ENCODE measurements around the gene UPK3BL1.
"Not testable (repeated sequence)": the region's sequence is repeated elsewhere in the genome, so short reads cannot be mapped to it uniquely, and the experiment has no call there.

GRCh38 chr7:102666850-102667249 lies 24.3 kb upstream of the UPK3BL1 start:
- TF ChIP-seq, protein P1, sequence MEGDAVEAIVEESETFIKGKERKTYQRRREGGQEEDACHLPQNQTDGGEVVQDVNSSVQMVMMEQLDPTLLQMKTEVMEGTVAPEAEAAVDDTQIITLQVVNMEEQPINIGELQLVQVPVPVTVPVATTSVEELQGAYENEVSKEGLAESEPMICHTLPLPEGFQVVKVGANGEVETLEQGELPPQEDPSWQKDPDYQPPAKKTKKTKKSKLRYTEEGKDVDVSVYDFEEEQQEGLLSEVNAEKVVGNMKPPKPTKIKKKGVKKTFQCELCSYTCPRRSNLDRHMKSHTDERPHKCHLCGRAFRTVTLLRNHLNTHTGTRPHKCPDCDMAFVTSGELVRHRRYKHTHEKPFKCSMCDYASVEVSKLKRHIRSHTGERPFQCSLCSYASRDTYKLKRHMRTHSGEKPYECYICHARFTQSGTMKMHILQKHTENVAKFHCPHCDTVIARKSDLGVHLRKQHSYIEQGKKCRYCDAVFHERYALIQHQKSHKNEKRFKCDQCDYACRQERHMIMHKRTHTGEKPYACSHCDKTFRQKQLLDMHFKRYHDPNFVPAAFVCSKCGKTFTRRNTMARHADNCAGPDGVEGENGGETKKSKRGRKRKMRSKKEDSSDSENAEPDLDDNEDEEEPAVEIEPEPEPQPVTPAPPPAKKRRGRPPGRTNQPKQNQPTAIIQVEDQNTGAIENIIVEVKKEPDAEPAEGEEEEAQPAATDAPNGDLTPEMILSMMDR (IDR thresholded peaks at IDR 0.05; ENCODE audit: insufficient read depth, low read length, poor library complexity, severe bottlenecking), result not testable (repeated sequence)
- TF ChIP-seq EZH2phosphoT487 (conservative IDR thresholded peaks at IDR 0.05; ENCODE audit: low read length), result not testable (repeated sequence)

All from SU-DHL-6 (cell line).